ENCODE data around the gene ROR2.
A peak's percentile ranks its signal among the peaks of the same experiment; 100 is the strongest.

Gene ROR2

DNA sequence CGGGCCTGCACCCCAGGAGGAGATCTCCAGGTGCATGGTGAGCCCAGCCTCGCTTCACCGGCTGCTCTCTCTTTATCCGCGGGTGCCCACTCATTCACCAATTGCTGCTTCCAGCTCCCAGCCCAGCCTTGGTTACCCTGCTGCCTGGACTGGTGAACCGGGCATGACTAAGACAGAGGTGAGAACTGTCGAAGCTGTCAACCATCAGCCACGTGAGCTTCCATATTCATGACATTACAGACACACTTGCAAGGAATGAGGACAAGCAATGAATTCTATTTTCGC lies 220.5 kb downstream of the ROR2 start:
- in situ Hi-C loops (cut with MboI; ENCODE audit: low pct_unique_long_range_greater_than_20kb, low sequenced_read_pairs, unreplicated experiment), result no loop called here
- DNase-seq (ENCODE audit: low spot score), result no peak
- no peak for TF ChIP-seq CTCF (IDR thresholded peaks at IDR 0.05; ENCODE audit: extremely low read depth, insufficient read depth, missing control alignments)

DNA sequence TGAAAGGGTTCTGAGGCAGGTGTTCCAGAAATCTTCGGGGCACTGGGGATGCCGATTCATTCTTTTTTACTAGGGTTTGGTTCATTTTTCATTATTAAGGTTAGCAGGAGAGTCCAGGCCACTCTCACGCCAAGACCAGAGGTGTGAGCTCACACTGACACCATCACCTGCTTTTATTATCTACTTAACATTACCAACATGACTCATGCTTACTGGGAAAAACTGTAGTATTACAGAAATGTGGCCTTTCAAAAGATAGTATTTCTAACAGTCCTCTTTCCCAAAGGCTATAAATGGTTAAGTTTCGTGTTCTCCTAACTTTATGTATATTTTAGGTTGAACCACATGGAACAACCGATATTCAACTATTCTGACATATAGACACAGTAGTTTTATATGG lies 222.1 kb downstream of the ROR2 start:
- no peak for DNase-seq (ENCODE audit: low spot score)
- TF ChIP-seq CTCF (IDR thresholded peaks at IDR 0.05; ENCODE audit: extremely low read depth, insufficient read depth, missing control alignments), result no peak
- in situ Hi-C loops (cut with MboI; ENCODE audit: low pct_unique_long_range_greater_than_20kb, low sequenced_read_pairs, unreplicated experiment), result no loop called here

GRCh38 chr9:91727316-91727861 lies 222.6 kb downstream of the ROR2 start:
- peak; percentile 84 for DNase-seq (ENCODE audit: low spot score)
- in situ Hi-C loops (cut with MboI; ENCODE audit: low pct_unique_long_range_greater_than_20kb, low sequenced_read_pairs, unreplicated experiment), result no loop called here
- peak; percentile 72 for TF ChIP-seq CTCF (IDR thresholded peaks at IDR 0.05; ENCODE audit: extremely low read depth, insufficient read depth, missing control alignments)

GRCh38 chr9:91726406-91727100 lies 223.5 kb downstream of the ROR2 start:
- in situ Hi-C loops (cut with MboI; ENCODE audit: low pct_unique_long_range_greater_than_20kb, low sequenced_read_pairs, unreplicated experiment), result no loop called here
- no peak for TF ChIP-seq CTCF (IDR thresholded peaks at IDR 0.05; ENCODE audit: extremely low read depth, insufficient read depth, missing control alignments)
- DNase-seq (ENCODE audit: low spot score), result no peak

- in situ Hi-C loops (cut with MboI; ENCODE audit: low pct_unique_long_range_greater_than_20kb, low sequenced_read_pairs, unreplicated experiment), result no loop called here
- DNase-seq (ENCODE audit: low spot score), result no peak
- peak; percentile 7 for TF ChIP-seq CTCF (IDR thresholded peaks at IDR 0.05; ENCODE audit: extremely low read depth, insufficient read depth, missing control alignments)
These were observed 224.4 kb downstream of the ROR2 start for GRCh38 chr9:91725651-91726050.

DNA sequence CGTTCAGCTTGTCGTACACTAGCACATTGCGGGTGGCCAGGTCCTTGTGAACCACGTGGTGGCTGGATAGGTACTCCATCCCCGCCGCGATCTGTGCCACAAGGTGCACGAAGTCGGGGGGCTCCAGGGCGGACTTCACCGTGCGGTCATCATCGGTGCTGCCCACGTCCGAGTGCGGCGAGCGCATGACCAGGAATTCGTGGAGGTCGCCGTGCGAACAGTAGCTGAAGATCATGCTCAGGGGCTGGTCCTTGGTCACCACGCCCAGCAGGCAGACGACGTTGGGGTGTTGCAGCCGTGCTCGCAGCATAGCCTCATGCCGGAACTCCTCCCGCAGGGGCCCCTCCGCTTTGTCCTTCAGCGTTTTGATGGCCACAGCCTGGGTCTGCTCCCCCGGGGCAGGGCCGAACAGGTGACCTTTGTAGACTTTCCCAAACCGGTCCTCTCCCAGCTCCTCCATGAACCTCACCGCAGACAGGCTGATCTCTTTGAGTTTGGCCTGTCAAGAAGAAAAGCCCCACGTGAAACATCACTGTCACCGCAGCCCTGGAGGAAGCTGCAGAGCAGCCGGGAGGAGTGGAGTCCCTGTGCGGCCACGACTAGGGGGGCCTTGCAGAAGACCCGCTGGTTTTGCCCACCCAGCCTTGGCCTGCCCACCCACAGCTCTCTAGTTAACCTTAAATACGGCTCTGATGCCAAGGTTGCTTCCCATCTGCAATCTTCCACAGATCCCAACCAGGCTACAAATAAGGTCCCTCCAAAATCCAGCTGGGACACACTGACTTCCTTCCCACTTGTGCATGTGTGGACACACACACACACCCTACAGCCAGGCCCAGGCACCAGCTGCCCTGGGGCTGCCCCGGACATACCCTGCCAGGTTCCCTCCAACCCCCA lies 225.2 kb downstream of the ROR2 start:
- no peak for TF ChIP-seq CTCF (IDR thresholded peaks at IDR 0.05; ENCODE audit: extremely low read depth, insufficient read depth, missing control alignments)
- in situ Hi-C loops (cut with MboI; ENCODE audit: low pct_unique_long_range_greater_than_20kb, low sequenced_read_pairs, unreplicated experiment), result no loop called here
- DNase-seq (ENCODE audit: low spot score), result no peak
